ENCODE data around the gene ADK.
"Not testable (repeated sequence)": the region's sequence is repeated elsewhere in the genome, so short reads cannot be mapped to it uniquely, and the experiment has no call there.

The ADK gene

DNA sequence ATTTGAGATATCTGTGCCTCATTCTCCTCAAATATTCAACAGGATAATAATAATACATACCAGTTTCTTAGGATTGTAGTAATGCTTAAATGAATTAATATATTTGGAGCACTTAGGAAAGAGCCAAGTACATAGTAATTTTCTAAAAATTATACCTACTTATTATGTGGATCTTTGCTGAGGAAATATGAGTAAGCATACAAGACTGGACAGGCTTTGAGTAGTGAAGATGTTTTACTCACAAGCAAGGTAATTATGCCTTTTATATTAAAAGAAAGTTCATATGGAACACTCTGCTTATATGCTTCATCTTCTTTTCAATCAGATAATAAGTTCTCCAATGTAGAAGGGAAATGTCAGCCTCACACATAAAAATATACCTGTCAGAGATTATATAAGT, 337.9 kb downstream of the ADK start:
- DNase-seq (ENCODE audit: low read depth in 2 of 2): no peak

DNA sequence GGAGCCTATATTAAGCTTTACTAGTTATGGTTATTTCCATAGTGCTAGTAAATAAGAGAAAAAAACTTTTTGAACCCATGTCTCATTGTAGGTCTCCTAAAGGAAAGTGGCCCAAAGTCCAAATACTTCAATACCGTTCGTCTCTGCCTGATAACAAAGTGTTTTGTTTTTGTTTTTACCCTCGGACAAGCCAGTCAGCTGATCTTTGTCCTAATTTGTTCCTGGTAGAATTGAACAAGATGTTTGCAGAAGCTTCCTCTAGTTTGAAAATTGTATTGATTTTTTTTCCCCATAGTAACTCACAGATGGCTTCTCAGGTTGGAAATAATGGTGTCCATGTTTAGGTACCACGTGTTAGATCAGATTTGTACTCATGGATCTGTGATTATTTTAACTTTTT, 339.5 kb downstream of the ADK start:
- no peak for DNase-seq (ENCODE audit: low read depth in 2 of 2)

DNA sequence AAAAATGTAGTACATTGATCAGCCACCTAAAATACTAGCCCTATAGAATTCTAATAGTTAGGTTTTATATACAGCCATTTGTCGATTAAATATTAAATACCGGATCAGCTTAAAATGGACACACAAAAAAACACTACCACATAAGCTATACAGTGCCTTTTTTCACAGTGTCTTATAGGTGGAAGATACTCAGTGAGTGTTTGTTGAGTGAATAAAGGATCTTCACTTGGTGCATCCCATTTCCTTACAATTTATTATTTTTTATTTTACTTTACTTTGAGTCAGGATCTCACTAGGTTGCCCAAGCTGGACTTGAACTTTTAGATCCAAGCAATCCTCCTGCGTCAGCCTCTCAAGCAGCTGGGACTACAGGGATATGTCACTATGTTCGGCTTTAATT, 340.0 kb downstream of the ADK start:
- DNase-seq (ENCODE audit: low read depth in 2 of 2): no peak

DNA sequence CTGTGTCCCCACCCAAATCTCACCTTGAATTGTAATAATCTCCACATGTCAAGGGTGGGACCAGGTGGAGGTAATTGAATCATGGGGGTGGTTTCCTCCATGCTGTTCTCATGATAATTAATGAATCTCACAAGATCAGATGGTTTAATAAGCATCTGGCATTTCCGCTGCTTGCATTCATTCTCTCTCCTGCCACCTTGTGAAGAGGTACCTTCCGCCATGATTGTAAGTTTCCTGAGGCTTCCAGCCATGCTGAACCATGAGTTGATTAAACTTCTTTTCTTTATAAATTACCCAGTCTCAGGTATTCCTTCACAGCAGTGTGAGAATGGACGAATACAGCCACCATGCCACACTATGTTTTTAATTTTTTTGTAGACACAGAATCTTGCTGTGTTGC, 345.3 kb downstream of the ADK start:
- not testable (repeated sequence) for DNase-seq (ENCODE audit: low read depth in 2 of 2)

DNA sequence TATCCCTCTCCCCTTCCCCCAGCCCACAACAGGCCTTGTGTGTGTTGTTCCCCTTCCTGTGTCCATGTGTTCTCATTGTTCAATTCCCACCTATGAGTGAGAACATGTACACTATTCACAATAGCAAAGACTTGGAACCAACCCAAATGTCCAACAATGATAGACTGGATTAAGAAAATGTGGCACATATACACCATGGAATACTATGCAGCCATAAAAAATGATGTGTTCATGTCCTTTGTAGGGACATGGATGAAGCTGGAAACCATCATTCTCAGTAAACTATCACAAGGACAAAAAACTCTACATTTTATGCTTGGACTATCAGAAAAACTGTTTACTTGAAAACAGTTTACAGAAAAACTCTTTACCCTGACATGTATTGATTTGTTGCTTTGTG, 347.6 kb downstream of the ADK start:
- not testable (repeated sequence) for DNase-seq (ENCODE audit: low read depth in 2 of 2)

DNA sequence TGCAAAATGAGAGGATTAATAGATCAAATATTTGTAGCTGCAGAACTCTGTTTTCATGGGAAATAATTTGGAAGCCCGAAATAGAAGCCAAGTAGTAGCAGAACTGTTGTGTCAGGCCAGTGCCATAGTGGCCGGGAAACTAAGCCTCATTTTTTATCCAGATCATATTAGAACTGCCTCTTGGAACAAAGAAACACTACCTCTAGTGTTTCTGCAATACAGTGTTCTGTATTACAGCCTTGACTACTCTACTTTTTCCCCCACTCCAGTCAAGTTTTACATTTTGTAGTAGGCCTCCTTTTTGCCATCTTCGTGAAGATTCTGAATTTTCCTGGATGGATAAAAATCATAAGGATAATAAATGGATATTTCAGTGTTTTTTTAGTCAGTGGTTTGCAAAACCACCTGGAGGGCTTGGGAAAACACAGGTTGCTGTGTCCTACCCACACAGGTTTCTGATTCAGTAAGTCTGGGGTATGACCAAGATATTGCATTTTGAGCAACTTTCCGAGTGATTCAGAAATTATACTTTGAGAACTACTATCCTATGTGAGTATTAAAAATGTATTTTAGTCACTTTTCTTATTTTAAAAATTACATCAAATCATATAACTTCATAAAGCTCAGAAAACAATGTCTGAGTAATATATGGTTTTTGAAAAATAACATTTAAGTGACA, 349.1 kb downstream of the ADK start:
- no peak for DNase-seq (ENCODE audit: low read depth in 2 of 2)

DNA sequence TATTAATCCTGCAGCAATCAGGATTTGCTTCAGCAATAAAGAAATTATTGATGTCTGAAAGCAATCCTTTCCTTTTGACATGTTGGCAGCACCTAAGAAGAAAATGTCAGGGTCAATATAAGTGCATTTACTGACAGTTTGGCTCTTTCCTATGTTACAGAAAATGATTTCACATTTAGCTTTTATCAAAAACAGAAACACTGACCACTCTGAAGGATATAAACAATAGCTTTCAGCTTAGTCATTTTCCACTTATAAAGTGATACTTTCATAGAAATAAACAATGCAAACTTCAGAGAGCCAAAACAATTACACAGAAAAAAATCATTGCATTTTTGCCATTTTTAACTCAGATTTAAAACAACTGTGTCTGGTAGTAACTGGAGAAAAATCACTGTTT, 349.8 kb downstream of the ADK start:
- DNase-seq (ENCODE audit: low read depth in 2 of 2): no peak

DNA sequence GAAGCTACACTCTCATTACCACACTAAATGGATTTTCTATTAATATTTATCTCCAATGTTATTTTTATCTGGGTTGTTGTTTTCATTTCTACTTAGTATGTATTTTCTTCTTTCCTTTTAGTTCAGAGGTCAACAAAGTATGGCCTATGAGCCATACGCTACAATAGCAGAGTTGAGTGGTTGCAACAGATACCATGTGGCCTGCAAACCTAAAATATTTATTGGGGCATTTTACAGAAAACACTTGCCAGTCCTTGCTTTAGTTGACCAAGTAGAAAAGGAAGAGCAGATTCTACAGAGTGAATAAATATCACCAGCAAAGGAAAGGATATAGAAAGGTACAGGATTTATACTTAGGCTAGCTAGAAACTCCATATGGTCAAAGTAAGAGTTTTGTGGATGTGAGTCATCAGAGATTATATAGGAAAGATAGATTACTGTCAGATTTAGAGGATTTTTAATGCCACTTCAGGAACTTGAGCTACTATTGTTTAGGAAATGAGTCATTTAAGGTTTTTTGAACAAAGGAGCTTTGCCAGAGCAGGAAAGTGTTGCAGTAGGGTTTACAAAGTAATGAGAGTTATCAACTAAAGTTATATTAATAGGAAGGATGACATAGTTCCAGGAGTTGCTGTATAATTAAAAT, 352.1 kb downstream of the ADK start:
- no peak for DNase-seq (ENCODE audit: low read depth in 2 of 2)

DNA sequence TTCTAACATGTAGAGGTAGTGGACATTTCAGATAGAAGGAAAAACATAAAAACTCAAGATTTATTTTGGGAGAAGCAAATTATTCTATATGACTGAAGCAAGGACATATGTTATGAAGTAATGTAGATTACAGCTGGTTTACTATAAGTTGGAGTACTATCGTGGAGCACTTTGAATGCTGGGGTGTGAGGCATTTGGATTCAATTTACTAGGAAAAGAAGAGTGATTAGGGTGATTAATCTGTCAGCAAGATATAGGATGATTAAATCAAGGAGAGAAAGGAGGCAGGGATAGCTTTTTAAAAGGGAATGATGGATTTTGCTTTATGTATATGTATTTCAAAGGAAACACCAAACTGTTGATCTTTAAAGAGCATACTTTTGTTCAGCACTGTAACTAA, 356.9 kb downstream of the ADK start:
- DNase-seq (ENCODE audit: low read depth in 2 of 2): no peak

DNA sequence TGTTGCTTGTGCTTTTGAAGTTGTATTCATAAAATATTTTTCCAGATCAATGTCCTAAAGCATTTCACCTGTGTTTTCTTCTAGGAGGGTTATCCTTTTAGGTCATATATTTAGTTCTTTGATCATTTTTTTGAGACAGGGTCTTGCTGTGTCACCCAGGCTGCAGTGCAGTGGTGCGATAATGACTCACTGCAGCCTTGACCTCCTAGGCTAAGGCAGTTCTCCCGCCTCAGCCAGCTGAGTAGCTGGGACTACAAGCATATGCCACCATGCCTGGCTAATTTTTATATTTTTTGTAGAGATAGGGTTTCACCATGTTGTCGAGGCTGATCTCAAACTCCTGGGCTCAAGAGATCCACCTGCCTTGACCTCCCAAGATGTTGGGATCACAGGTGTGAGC, 359.6 kb downstream of the ADK start:
- no peak for DNase-seq (ENCODE audit: low read depth in 2 of 2)

DNA sequence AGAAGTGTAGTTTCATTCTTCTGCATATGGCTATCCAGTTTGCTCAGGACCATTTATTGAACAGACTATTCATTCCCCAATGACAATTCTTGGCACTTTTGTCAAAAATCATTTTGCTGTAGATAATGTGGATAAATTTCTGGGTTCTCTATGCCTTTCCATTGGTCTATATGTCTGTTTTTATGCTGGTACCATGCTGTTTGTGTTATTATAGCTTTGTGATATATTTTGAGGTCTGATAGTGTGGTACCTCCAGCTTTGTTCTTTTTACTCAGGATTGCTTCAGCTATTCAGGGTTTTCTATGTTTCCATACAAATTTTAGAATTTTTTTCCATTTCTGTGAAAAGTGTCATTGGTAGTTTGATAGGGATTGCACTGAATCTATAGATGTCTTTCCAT, 360.0 kb downstream of the ADK start:
- DNase-seq (ENCODE audit: low read depth in 2 of 2): no peak

DNA sequence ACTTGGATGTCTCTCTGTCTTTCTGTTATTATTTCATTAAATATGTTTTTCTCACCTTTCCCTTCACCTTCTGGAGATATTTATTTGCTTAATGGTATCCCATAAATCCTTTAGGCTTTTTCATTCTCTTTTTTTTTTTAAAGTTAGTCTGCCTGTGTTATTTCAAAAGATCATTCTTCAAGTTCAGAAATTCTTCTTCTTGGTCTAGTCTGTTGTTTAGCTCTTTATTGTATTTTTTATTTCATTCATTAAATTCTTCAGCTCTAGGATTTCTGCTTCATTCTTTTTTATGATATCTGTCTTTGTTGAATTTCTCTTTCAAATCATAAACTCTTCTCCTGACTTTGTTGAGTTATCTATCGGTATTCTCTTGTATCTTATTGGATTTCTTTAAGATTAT, 363.3 kb downstream of the ADK start:
- DNase-seq (ENCODE audit: low read depth in 2 of 2): no peak

DNA sequence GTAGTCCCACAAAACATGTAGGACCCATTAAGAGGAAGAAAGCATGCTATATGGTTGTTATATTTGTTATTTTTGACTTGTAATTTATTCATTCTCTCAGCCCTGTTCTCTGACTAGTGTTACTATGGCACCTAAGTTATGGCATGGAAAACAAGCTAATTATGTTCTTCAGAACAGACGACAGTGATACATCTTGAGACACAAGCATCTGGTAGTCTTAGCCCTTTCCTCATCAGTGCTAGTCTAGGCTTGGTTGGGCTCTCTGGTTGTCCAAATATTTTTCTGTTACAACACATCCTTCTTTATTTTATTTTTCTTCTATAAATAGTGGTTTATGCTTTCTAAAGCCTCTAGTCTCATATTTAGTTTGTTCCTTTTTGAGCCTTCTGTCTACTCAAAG, 367.0 kb downstream of the ADK start:
- DNase-seq (ENCODE audit: low read depth in 2 of 2): no peak

DNA sequence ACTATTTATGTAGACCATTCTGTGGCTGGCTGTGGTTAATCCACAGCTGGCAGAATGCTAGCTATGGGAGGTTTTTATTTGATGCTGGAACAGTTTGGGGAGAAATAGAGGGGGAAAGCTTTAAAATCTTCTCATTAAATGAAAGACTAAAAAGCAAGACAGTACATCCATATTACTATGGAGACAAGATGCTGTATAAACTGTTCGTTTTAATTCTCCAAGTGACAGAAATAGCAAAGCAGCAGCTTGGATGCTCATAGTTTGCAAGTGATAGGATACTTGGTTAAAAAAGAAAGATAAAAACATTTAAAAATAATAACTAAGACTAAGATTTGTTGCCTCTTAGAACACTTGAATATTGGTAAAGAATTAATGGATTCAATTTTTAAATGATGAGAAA, 370.5 kb downstream of the ADK start:
- DNase-seq (ENCODE audit: low read depth in 2 of 2): no peak

DNA sequence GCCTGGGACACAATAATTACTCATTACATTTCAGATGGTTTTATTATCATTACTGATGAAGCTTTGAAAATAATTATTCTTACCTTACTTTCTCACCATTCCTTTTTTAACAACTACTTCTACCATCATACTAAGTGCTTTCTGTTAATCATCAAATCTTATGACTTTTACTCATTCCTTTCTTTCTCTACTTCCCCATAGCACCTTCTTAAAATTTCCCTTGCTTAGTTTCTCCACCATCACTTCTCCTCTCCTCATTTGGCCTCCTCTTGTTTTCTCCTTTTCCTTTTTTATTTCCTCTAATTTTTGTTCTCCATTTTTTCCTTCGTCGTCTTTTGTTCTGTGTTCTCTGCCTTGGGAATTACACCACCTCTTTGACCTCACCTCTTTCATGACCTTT, 372.2 kb downstream of the ADK start:
- DNase-seq (ENCODE audit: low read depth in 2 of 2): no peak

DNA sequence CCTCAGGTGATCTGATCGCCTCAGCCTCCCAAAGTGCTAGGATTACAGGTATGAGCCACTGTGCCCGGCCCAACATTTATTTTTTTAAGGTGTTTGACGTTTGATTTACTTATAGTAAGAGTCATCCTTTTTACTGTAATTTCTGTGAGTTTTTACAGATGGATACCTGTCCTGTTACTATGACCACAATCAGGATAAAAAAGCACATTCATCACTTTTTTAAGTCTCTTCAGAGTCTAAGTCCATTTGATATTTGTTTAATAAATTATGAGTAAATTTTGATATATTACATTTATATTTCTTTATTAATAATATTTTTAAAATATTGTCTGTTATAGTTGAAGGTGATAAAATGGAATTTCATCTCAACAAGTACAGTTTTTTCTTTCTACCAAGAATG, 374.9 kb downstream of the ADK start:
- no peak for DNase-seq (ENCODE audit: low read depth in 2 of 2)

DNA sequence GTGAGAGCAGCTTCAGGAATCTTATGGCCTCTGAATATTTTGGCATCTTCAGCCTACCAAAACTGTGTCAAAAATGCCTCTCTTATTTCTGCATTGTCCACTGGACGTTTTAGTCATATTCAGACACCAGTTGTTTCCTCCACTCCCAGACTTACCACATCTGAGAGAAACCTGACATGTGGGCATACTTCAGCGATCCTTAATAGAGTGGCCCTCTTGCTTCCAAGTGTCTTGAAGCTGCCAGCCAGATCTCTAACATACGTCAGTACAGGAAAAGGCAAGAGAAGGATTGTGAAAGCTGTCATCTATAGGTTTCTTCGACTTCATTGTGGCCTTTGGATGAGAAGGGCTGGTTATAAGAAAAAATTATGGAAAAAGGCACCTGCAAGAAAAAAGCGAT, 376.6 kb downstream of the ADK start:
- not testable (repeated sequence) for DNase-seq (ENCODE audit: low read depth in 2 of 2)

DNA sequence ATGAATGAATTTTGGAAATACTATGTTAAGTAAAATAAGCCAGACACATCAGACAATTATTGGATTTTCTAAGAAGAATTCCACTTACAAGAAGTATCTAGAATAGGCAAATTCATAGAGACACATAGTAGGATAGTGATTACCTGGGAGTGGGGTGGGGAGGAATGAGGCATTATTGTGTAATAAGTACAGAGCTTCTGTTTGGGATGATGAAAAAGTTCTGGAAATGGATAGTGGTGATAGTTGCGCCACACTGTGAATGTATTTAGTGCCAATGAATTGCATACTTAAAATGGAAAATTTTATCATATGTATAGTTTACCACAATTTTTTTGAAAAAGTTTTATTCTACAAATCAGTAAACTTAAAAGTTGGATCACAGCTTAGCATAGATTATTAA, 378.2 kb downstream of the ADK start:
- no peak for DNase-seq (ENCODE audit: low read depth in 2 of 2)

DNA sequence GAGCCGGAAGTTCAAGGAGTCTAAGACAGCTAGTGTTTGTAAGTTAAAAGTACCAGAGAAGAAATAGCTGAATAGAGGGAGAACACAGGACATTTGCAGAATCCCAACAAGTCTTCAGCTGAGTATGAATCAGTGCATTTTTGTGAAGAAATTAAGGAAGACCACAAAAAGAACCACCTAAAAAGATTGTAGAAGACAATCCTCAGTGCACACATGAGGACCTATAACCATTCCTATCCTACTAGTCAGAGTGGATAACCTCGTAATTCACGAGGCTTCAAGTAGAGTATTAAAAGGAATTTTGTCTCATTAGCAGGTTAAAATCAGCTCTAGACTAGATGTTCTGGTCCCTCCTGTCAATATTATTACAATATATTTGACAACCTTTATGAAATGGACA, 380.0 kb downstream of the ADK start:
- DNase-seq (ENCODE audit: low read depth in 2 of 2): no peak

DNA sequence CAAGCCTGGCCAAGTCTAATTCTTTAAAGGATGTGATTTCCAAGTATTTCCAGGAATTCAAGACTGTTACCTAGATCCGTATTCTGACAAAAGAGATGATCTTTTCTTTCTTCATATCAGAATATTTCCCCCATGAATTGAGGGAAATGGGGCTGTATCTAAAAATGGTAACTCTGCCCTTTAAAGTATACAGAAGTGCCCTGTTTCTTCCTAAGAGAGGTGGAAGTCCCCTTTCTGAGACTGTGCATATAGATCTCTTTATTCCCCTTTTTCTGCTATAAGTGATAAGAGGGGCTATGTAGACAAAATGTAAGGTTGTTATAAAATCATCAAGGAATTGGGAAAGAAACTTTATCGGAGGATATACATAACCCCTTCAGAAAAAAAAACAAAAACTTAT, 388.3 kb downstream of the ADK start:
- DNase-seq (ENCODE audit: low read depth in 2 of 2): no peak

DNA sequence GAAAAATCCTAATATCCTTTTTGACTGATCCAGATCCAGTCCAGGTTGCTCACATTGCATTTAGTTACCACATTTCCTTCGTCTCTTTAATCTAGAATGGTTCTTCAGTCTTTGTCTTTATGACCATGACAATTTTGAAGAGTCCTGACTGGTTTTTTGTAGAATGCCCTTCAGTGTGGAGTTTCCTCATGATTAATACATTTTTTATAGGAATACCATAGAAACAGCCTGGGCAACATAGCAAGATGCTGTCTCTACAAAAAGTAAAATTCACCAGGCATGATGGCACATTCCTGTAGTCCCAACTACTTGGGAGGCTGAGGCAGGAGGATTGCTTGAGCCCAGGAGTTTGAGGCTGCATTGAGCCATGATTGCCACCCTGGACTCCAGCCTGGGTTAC, 390.4 kb downstream of the ADK start:
- DNase-seq (ENCODE audit: low read depth in 2 of 2): no peak

DNA sequence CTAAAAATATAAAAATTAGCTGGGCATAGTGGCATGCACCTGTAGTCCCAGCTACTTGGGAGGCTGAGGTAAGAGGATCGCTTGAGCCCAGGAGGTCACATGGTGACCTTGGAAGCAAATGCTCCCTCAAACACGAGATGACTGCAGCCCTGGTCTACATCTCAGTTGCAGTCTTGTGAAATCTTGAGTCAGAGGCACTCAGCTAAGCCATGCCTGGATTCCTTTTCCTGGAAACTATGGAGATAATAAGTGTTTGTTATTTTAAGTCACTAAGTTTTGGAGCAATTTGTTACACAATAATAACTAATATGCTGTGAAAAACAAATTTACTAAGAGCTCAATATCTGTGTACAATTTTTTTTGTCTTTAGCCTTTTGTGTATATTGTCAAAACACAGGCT, 391.1 kb downstream of the ADK start:
- DNase-seq (ENCODE audit: low read depth in 2 of 2): no peak

DNA sequence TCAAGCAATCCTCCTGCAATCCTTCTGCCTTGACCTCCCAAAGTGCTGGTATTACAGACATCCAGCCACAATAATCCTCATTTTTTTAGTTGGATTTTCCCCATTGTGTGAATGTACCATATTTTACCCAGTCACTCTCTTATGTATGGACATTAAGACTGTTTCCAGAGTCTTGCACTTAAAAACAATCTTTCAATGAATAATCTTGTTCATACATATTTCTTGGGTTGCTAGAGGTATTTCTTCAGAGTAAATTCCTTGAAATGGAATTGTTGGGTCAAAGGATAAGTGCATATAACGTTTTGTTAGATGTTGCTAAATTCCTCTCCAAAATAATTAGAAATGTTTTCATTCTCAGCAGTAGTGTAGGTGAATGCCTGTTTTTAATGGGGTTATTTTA, 392.3 kb downstream of the ADK start:
- DNase-seq (ENCODE audit: low read depth in 2 of 2): no peak

DNA sequence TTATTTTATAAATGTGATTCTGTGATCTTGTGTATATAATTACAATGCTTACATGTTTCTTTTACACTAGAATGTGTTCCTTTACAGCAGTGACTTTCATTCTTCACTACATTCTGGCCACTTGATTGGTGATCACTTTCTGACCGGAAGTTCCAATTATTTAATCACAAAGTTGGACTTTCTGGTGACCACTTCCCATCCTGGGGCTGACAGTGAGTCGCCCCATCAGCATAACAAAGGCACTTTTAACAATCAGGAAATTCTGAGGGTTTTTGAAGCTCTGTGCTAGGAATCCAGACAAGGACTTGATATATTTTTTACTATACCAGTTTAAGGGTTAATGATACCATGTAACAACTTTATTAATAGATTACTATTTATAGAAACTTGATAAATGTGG, 393.1 kb downstream of the ADK start:
- no peak for DNase-seq (ENCODE audit: low read depth in 2 of 2)

Data from stimulated activated CD4-positive, alpha-beta T cell treated with anti-CD3 and anti-CD28 coated beads, Interleukin-1b, Interleukin-23, amount 100 ng/mL, for 1 hour (primary cell).